H1 (cell line): ENCODE data around the gene TUBB4B. TPM values are rescaled to one million over a fixed set of nuclear protein-coding genes. Genes with fewer than 3 reads are reported as not detected.
A peak's percentile ranks its signal among the peaks of the same experiment; 100 is the strongest.

ENCODE experiments used
- CTCF ChIA-PET: fragments of 300-600 bp; sonication (Branson Sonifier 250); formaldehyde crosslinking; loops from one replicate; lab custom pipeline; 2021; ENCODE audit not compliant: partially characterized antibody; lab: Charles Lee
- POLR2A ChIA-PET: fragments of 300-600 bp; sonication (Branson Sonifier 250); formaldehyde crosslinking; loops from one replicate; lab custom pipeline; 2021; ENCODE audit warnings: inconsistent platforms; ENCODE audit not compliant: partially characterized antibody; lab: Charles Lee
- DNase-seq, 2 experiments: peaks; one replicate each; pipeline versions ENCODE4 v3.0.0 to v3.0.0-alpha.2; 2010 to 2022; ENCODE audit warnings: low spot score in 2 of 2, low read depth in 1 of 2, mixed read lengths in 1 of 2
- FAIRE-seq: peaks from 2 replicates; lab custom pipeline; 2011; peaks lifted over from hg19 to GRCh38; lab: Jason Lieb, UNC
- H2AFZ ChIP-seq: 2 replicates; pipeline ENCODE4 v1.8.1; 2012; ENCODE audit warnings: low read length, inconsistent platforms
- H2AK5ac ChIP-seq: 2 replicates; pipeline ENCODE4 v1.6.1; 2013; ENCODE audit warnings: low read depth, low read length
- H2BK120ac ChIP-seq: replicated peaks from 2 replicates; pipeline ENCODE3; 2013; ENCODE audit warnings: low read depth, low read length, inconsistent platforms
- H2BK12ac ChIP-seq: 2 replicates; pipeline ENCODE4 v1.6.1; 2013; ENCODE audit warnings: low read depth, low read length
- H2BK15ac ChIP-seq: 2 replicates; pipeline ENCODE4 v1.6.1; 2013; ENCODE audit warnings: low read length
- H2BK20ac ChIP-seq: 2 replicates; pipeline ENCODE4 v1.6.1; 2013; ENCODE audit warnings: low read length
- H2BK5ac ChIP-seq: 2 replicates; pipeline ENCODE4 v1.6.1; 2013; ENCODE audit warnings: low read depth, low read length
- H3K14ac ChIP-seq: 2 replicates; pipeline ENCODE4 v1.6.1; 2013; ENCODE audit warnings: inconsistent platforms; ENCODE audit not compliant: insufficient read length
- H3K18ac ChIP-seq: 2 replicates; pipeline ENCODE4 v1.6.1; 2013; ENCODE audit warnings: low read length; ENCODE audit errors: extremely low read depth
- H3K23ac ChIP-seq: 2 replicates; pipeline ENCODE4 v1.6.1; 2013; ENCODE audit warnings: inconsistent platforms; ENCODE audit not compliant: insufficient read length
- H3K23me2 ChIP-seq: 2 replicates; pipeline ENCODE4 v1.6.1; 2013; ENCODE audit warnings: low read depth, low read length
- H3K27ac ChIP-seq: 2 replicates; pipeline ENCODE4 v1.6.1; 2011; ENCODE audit warnings: low read depth, low read length, inconsistent platforms
- H3K27me3 ChIP-seq, 4 experiments: replicated peaks in 1 of 4; 1 replicate in 1 of 4; 2 replicates in 3 of 4; pipeline versions ENCODE4 v1.6.1 to v1.8.1; 2011 to 2013; ENCODE audit warnings: low read length in 3 of 4, mild to moderate bottlenecking in 3 of 4, inconsistent platforms in 2 of 4, mixed read lengths in 2 of 4, moderate library complexity in 1 of 4; ENCODE audit not compliant: control insufficient read depth in 3 of 4, insufficient read depth in 3 of 4; ENCODE audit errors: extremely low read depth in 1 of 4
- H3K36me3 ChIP-seq, 4 experiments: 2 replicates each; pipeline versions ENCODE4 v1.6.1 to v1.8.1; 2011 to 2013; ENCODE audit warnings: mild to moderate bottlenecking in 4 of 4, low read length in 3 of 4, moderate library complexity in 2 of 4, control low read depth in 1 of 4, inconsistent platforms in 1 of 4; ENCODE audit not compliant: insufficient read depth in 4 of 4, control insufficient read depth in 2 of 4
- H3K4ac ChIP-seq: replicated peaks from 2 replicates; pipeline ENCODE3; 2013; ENCODE audit warnings: low read length, low read depth, mixed read lengths, inconsistent platforms; ENCODE audit not compliant: insufficient read length
- H3K4me1 ChIP-seq, 4 experiments: replicated peaks in 1 of 4; 1 replicate in 1 of 4; 2 replicates in 3 of 4; pipeline versions ENCODE4 v1.6.1 to v1.8.1; 2011 to 2013; ENCODE audit warnings: low read length in 3 of 4, inconsistent platforms in 2 of 4, mixed read lengths in 1 of 4; ENCODE audit not compliant: insufficient read depth in 4 of 4, control insufficient read depth in 3 of 4
- H3K4me2 ChIP-seq, 2 experiments: 2 replicates each; pipeline versions ENCODE4 v1.6.1 to v1.8.1; 2011 to 2013; ENCODE audit warnings: low read depth in 2 of 2, low read length in 2 of 2, control low read depth in 1 of 2, inconsistent platforms in 1 of 2, mild to moderate bottlenecking in 1 of 2; ENCODE audit not compliant: insufficient read depth in 1 of 2
- H3K4me3 ChIP-seq, 4 experiments: fragments of 200-600, 300-600 bp in 1 of 4; sonication (generic), shearing (Covaris generic), sonication (Bioruptor Twin) in 1 of 4; 2 replicates each; pipeline versions ENCODE4 v1.5.1 to v1.8.1; 2011 to 2016; ENCODE audit warnings: low read length in 4 of 4, low read depth in 3 of 4, control low read depth in 2 of 4, inconsistent platforms in 2 of 4, mild to moderate bottlenecking in 2 of 4, mixed read lengths in 1 of 4, moderate library complexity in 1 of 4; ENCODE audit not compliant: insufficient read depth in 2 of 4; ENCODE audit errors: extremely low read depth in 1 of 4
- H3K56ac ChIP-seq: replicated peaks from 2 replicates; pipeline ENCODE3; 2013; ENCODE audit warnings: low read depth, mild to moderate bottlenecking, mixed read lengths, low read length, inconsistent platforms; ENCODE audit not compliant: insufficient read length
- H3K79me1 ChIP-seq: 2 replicates; pipeline ENCODE4 v1.6.1; 2013; ENCODE audit warnings: low read depth, low read length, control low read depth
- H3K79me2 ChIP-seq, 2 experiments: 2 replicates each; pipeline versions ENCODE4 v1.6.1 to v1.8.1; 2012 to 2013; ENCODE audit warnings: low read length in 2 of 2, mild to moderate bottlenecking in 2 of 2, inconsistent platforms in 1 of 2; ENCODE audit not compliant: insufficient read depth in 2 of 2, control insufficient read depth in 1 of 2
- H3K9ac ChIP-seq, 4 experiments: replicated peaks in 1 of 4; 1 replicate in 1 of 4; 2 replicates in 3 of 4; pipeline versions ENCODE4 v1.6.1 to v1.8.1; 2011 to 2013; ENCODE audit warnings: low read depth in 3 of 4, low read length in 3 of 4, control low read depth in 2 of 4, mild to moderate bottlenecking in 2 of 4, moderate library complexity in 2 of 4, inconsistent platforms in 1 of 4; ENCODE audit errors: extremely low read depth in 1 of 4
- H3K9me3 ChIP-seq, 2 experiments: 2 replicates each; pipeline versions ENCODE4 v1.6.1 to v1.8.1; 2012 to 2013; ENCODE audit warnings: mild to moderate bottlenecking in 2 of 2, moderate library complexity in 2 of 2, control low read depth in 1 of 2, inconsistent platforms in 1 of 2, low read depth in 1 of 2, low read length in 1 of 2, mixed read lengths in 1 of 2; ENCODE audit not compliant: insufficient read depth in 2 of 2
- H4K20me1 ChIP-seq, 2 experiments: replicated peaks in 1 of 2; 2 replicates each; pipeline versions ENCODE3 to v1.8.1; 2011 to 2013; ENCODE audit warnings: inconsistent platforms in 2 of 2, low read length in 2 of 2, mild to moderate bottlenecking in 1 of 2; ENCODE audit not compliant: insufficient read depth in 2 of 2, control insufficient read depth in 1 of 2
- H4K5ac ChIP-seq: 2 replicates; pipeline ENCODE4 v1.6.1; 2013; ENCODE audit warnings: low read length, low read depth, mixed read lengths, inconsistent platforms; ENCODE audit not compliant: insufficient read length
- H4K8ac ChIP-seq: 2 replicates; pipeline ENCODE4 v1.8.0; 2013; ENCODE audit warnings: mild to moderate bottlenecking, moderate library complexity, low read length, inconsistent platforms; ENCODE audit not compliant: insufficient read depth; ENCODE audit errors: extremely low read depth
- H4K91ac ChIP-seq: replicated peaks from 2 replicates; pipeline ENCODE3; 2013; ENCODE audit warnings: low read length, mixed read lengths, inconsistent platforms; ENCODE audit not compliant: insufficient read length
- ATF3 ChIP-seq: IDR thresholded peaks from 2 replicates; pipeline ENCODE4 v1.6.1; 2011; ENCODE audit warnings: low read depth, mild to moderate bottlenecking, low read length; ENCODE audit not compliant: insufficient read depth
- CHD1 ChIP-seq: IDR thresholded peaks from 2 replicates; pipeline ENCODE4 v1.6.1; 2012; ENCODE audit warnings: low read depth, low read length, improper control_type of control experiment
- E2F6 ChIP-seq: IDR thresholded peaks from 2 replicates; pipeline ENCODE4 v1.6.1; 2012; ENCODE audit warnings: inconsistent platforms
- EZH2 ChIP-seq: fragments of 200-600 bp; sonication (generic); IDR thresholded peaks from 2 replicates; pipeline ENCODE4 v1.7.1; 2012; ENCODE audit warnings: low read depth, mild to moderate bottlenecking, moderate library complexity, low read length, inconsistent platforms; ENCODE audit not compliant: severe bottlenecking
- HDAC6 ChIP-seq: IDR thresholded peaks from one replicate; pipeline ENCODE4 v1.7.1; 2012; ENCODE audit warnings: low read depth, mild to moderate bottlenecking, inconsistent platforms, low read length, moderate library complexity
- MAFK ChIP-seq: IDR thresholded peaks from 2 replicates; pipeline ENCODE4 v1.6.1; 2012; ENCODE audit warnings: low read depth, mild to moderate bottlenecking, improper control_type of control experiment, low read length
- RXRA ChIP-seq: IDR thresholded peaks from 2 replicates; pipeline ENCODE4 v1.6.1; 2011; ENCODE audit warnings: low read depth, mild to moderate bottlenecking, low read length, moderate library complexity; ENCODE audit not compliant: insufficient read depth
- SIX5 ChIP-seq: IDR thresholded peaks from 2 replicates; pipeline ENCODE4 v1.6.1; 2011; ENCODE audit warnings: mild to moderate bottlenecking, low read depth, low read length
- TAF1 ChIP-seq: IDR thresholded peaks from 2 replicates; pipeline ENCODE4 v1.6.1; 2011; ENCODE audit warnings: mild to moderate bottlenecking, low read depth, low read length
- TEAD4 ChIP-seq: IDR thresholded peaks from 2 replicates; pipeline ENCODE4 v1.6.1; 2012; ENCODE audit warnings: low read depth, low read length, inconsistent platforms, mixed read lengths
- WGBS, 2 experiments: shearing (Covaris generic) in 1 of 2; methylation state at CpG; one replicate each; pipeline versions ENCODE4 v1.1.6 to v1.1.7; 2013 to 2015; ENCODE audit warnings: low lambda C conversion rate in 2 of 2, mixed read lengths in 2 of 2, inconsistent platforms in 1 of 2, low coverage in 1 of 2, missing lambda C conversion rate in 1 of 2; ENCODE audit not compliant: insufficient replicate concordance in 2 of 2, insufficient coverage in 1 of 2, insufficient read length in 1 of 2; ENCODE audit errors: extremely low coverage in 1 of 2, missing lambda C conversion rate in 1 of 2; 5-methylcytosine and 5-hydroxymethylcytosine counted together
- polyA plus RNA-seq, 7 experiments: library from polyadenylated mRNA; depleted of rRNA in 3 of 7; stranded (reverse) in 5 of 7; unstranded in 2 of 7; fragments of >200 nt in 5 of 7; fragments of 200-250 nt in 2 of 7; gene quantifications; 1 replicate in 5 of 7; 2 replicates in 1 of 7; 4 replicates in 1 of 7; pipeline versions ENCODE4 v1.2.1 to v1.2.3, GENCODE V29; 2011 to 2013; ENCODE audit warnings: missing spikeins in 2 of 7, mixed read lengths in 2 of 7
- total RNA-seq: library from RNA; stranded (reverse); fragmentation: NEBNext Ultra II Directional; extraction: Animal tissue kit (Norgen Biotek cat#: 25700); gene quantifications from 2 replicates; pipeline ENCODE4 v1.2.1, GENCODE V29; 2021

Gene TUBB4B
- total and polyA plus RNA-seq, 2 of the 8 experiments (the other 6 are each of a cell fraction or from before 2014, with no cell fraction given) = 280 to 307 TPM

- peaks cover 0 to 11% of the 10 kb centered on the region in 2 experiments; a peak in 2 of 4 replicates for H3K79me2 ChIP-seq
- no peak overlapping the region for H3K9ac ChIP-seq
- TF ChIP-seq E2F6 = no peak
- TF ChIP-seq MAFK = no peak
- TF ChIP-seq CHD1 = no peak
- TF ChIP-seq TEAD4 = no peak
- no peak for TF ChIP-seq SIX5
- TF ChIP-seq TAF1 = no peak
- TF ChIP-seq HDAC6 = no peak
- no peak for TF ChIP-seq RXRA
- no peak for TF ChIP-seq ATF3
- no peak for TF ChIP-seq EZH2
These were observed 10.6 kb downstream of the TUBB4B start for GRCh38 chr9:137251490-137252268.

More at GRCh38 chr9:137251490-137252268, 10.6 kb downstream of the TUBB4B start:
- Histone ChIP-seq H3K27ac (no peak overlapping the region), H3K14ac (no peak overlapping the region), H3K79me1 (peaks cover 8% of the 10 kb centered on the region), H3K9me3 (no peaks in the 10 kb centered on the region), H4K91ac (no peak overlapping the region), H3K56ac (no peak overlapping the region), H3K36me3 (peaks cover 0 to 5% (median under 1%) of the 10 kb centered on the region in 4 experiments; a peak in 1 of 8 replicates), H2BK120ac (no peak overlapping the region), H2AFZ (no peak overlapping the region), H3K4me1 (peaks cover 0 to 21% (median 16%) of the 10 kb centered on the region in 4 experiments; a peak in 5 of 7 replicates), H2BK5ac (0 out of 2 replicates have a peak overlapping the region, but pooled peaks have one; percentile 44), H3K4me2 (0 out of 4 replicates have a peak overlapping the region, but pooled peaks of 1 of the 2 experiments have one; percentile 28), H3K23me2 (peaks cover 14% of the 10 kb centered on the region; the same call in 1 of the 2 replicates), H2AK5ac (0 out of 2 replicates have a peak overlapping the region, but pooled peaks have one; percentile 83), H3K27me3 (peaks cover 0 to 7% (median 0%) of the 10 kb centered on the region in 4 experiments; a peak in 3 of 7 replicates), H4K8ac (peak overlapping the region; percentile 74; the same call in 1 of the 2 replicates), H2BK12ac (no peak overlapping the region), H4K5ac (no peak overlapping the region), H2BK20ac (no peak overlapping the region), H4K20me1 (peaks cover 0 to 4% of the 10 kb centered on the region in 2 experiments), H3K18ac (no peak overlapping the region), H2BK15ac (no peak overlapping the region; the same call in 1 of the 2 replicates), H3K4ac (peak overlapping the region; percentile 85), H3K4me3 (no peak overlapping the region), H3K23ac (no peak overlapping the region)
- FAIRE-seq (no peak), DNase-seq (no peak)
- CTCF ChIA-PET = interaction anchor here (0.7 to 1.3 kb wide), 6 partner anchors 9 to 57 kb away, joined by 3 to 4 read pairs (median 3); partner anchors contain the start of gene TOR4A
- POLR2A ChIA-PET = interaction anchor here (47.8 to 69.9 kb wide), 2 partner anchors 5 to 17 kb away, joined by 1462 read pairs; partner anchors contain the start of genes CYSRT1, NDOR1, NELFB and RNF208
- 94% methylated on average over 17 of the region's 22 CpGs; no CpG with 5 or more reads in 1 of the 2 experiments for WGBS, 2 experiments
